Fibroblast of peridontal ligament (primary cell): ENCODE results near the gene TBC1D21.

Experiments
- DNase-seq: peaks from one replicate; pipeline ENCODE4 v3.0.0-alpha.2; 2010; ENCODE audit errors: extremely low read depth

TBC1D21 gene

GRCh38 chr15:73873456-73873855, at the start of gene TBC1D21:
TSS of gene TBC1D21 (plus strand) at chr15:73873564. CDS start at chr15:73873710, 146 bp downstream.
- DNase-seq, result no peak

GRCh38 chr15:73826711-73827251, 46.6 kb upstream of the TBC1D21 start:
- no peak for DNase-seq

- no peak for DNase-seq
Observed at GRCh38 chr15:73829523-73829922, 43.8 kb upstream of the TBC1D21 start.

GRCh38 chr15:73832657-73833056, 40.7 kb upstream of the TBC1D21 start:
- DNase-seq, result no peak

GRCh38 chr15:73836845-73837244, 36.5 kb upstream of the TBC1D21 start:
- no peak for DNase-seq

- DNase-seq, result no peak
Observed at GRCh38 chr15:73838831-73839426, 34.4 kb upstream of the TBC1D21 start.

- no peak for DNase-seq
Observed at GRCh38 chr15:73839699-73840377, 33.5 kb upstream of the TBC1D21 start.

- DNase-seq, result no peak
Observed at GRCh38 chr15:73840771-73841170, 32.6 kb upstream of the TBC1D21 start.

GRCh38 chr15:73841756-73842725, 31.3 kb upstream of the TBC1D21 start:
- no peak for DNase-seq

GRCh38 chr15:73843787-73844186, 29.6 kb upstream of the TBC1D21 start:
- no peak for DNase-seq

- no peak for DNase-seq
Observed at GRCh38 chr15:73844356-73844755, 29.0 kb upstream of the TBC1D21 start.

GRCh38 chr15:73845507-73845906, 27.9 kb upstream of the TBC1D21 start:
- no peak for DNase-seq

- no peak for DNase-seq
Observed at GRCh38 chr15:73845907-73846306, 27.5 kb upstream of the TBC1D21 start.

GRCh38 chr15:73849641-73850040, 23.7 kb upstream of the TBC1D21 start:
- no peak for DNase-seq

GRCh38 chr15:73850228-73850627, 23.1 kb upstream of the TBC1D21 start:
- DNase-seq, result no peak

- DNase-seq, result peak; percentile 62
Observed at GRCh38 chr15:73851689-73852088, 21.7 kb upstream of the TBC1D21 start.

- no peak for DNase-seq
Observed at GRCh38 chr15:73852507-73852906, 20.9 kb upstream of the TBC1D21 start.

- no peak for DNase-seq
Observed at GRCh38 chr15:73854265-73854664, 19.1 kb upstream of the TBC1D21 start.

- no peak for DNase-seq
Observed at GRCh38 chr15:73856458-73857192, 16.7 kb upstream of the TBC1D21 start.

GRCh38 chr15:73857193-73857920, 16.0 kb upstream of the TBC1D21 start:
- DNase-seq, result no peak

GRCh38 chr15:73858062-73858461, 15.3 kb upstream of the TBC1D21 start:
- no peak for DNase-seq
